Endothelial cell of umbilical vein (primary cell): ENCODE results near the gene SHPK. TPM values are rescaled to one million over a fixed set of nuclear protein-coding genes. Genes with fewer than 3 reads are reported as not detected.

Experiments used
- BruUV-seq: library from RNA; stranded (reverse); fragments of 400-500 nt; replicated peaks from 2 replicates; lab custom pipeline; 2021; lab: Mats Ljungman, UMichigan
- CTCF ChIA-PET: fragments of 300-600, 350-600 bp; sonication (Branson Sonifier 250); formaldehyde crosslinking; loops from one replicate; lab custom pipeline; 2021; ENCODE audit warnings: antibody characterized with exemption, inconsistent platforms; lab: Charles Lee
- POLR2A ChIA-PET: fragments of 300-600, 350-600 bp; sonication (Branson Sonifier 250); formaldehyde crosslinking; loops from one replicate; lab custom pipeline; 2021; ENCODE audit warnings: antibody characterized with exemption, inconsistent platforms; lab: Charles Lee
- DNase-seq: peaks from one replicate; pipeline ENCODE4 v3.0.0-alpha.2; 2011; ENCODE audit warnings: low read depth, low spot score
- FAIRE-seq: peaks from 2 replicates; lab custom pipeline; 2011; peaks lifted over from hg19 to GRCh38; lab: Jason Lieb, UNC
- H2AFZ ChIP-seq: 2 replicates; pipeline ENCODE4 v1.6.0; 2012; ENCODE audit warnings: low read depth, low read length, control low read depth, inconsistent platforms
- H3K27ac ChIP-seq: 2 replicates; pipeline ENCODE4 v1.5.1; 2011; ENCODE audit warnings: low read depth, mild to moderate bottlenecking, control low read depth, low read length, moderate library complexity; ENCODE audit not compliant: insufficient read depth
- H3K27me3 ChIP-seq, 2 experiments: 2 replicates each; pipeline versions ENCODE4 v1.6.0 to v1.6.1; 2011; ENCODE audit warnings: low read length in 2 of 2, mixed read lengths in 1 of 2; ENCODE audit not compliant: control insufficient read depth in 2 of 2, insufficient read depth in 2 of 2
- H3K36me3 ChIP-seq, 2 experiments: 2 replicates in 1 of 2; 3 replicates in 1 of 2; pipeline ENCODE4 v1.5.1; 2011; ENCODE audit warnings: low read length in 2 of 2, mild to moderate bottlenecking in 1 of 2, moderate library complexity in 1 of 2; ENCODE audit not compliant: control insufficient read depth in 2 of 2, insufficient read depth in 2 of 2; ENCODE audit errors: extremely low read depth in 1 of 2
- H3K4me1 ChIP-seq: 3 replicates; pipeline ENCODE4 v1.5.1; 2011; ENCODE audit warnings: mild to moderate bottlenecking, low read length; ENCODE audit not compliant: control insufficient read depth, insufficient read depth; ENCODE audit errors: extremely low read depth
- H3K4me2 ChIP-seq: 2 replicates; pipeline ENCODE4 v1.6.1; 2011; ENCODE audit warnings: low read length, control low read depth, mixed read lengths; ENCODE audit not compliant: insufficient read depth
- H3K4me3 ChIP-seq, 3 experiments: fragments of 200-600 bp in 1 of 3; sonication (generic), shearing (Covaris generic) in 1 of 3; replicated peaks in 1 of 3; 2 replicates each; pipeline ENCODE4 v1.5.1; 2011 to 2016; ENCODE audit warnings: control low read depth in 3 of 3, low read length in 3 of 3, mild to moderate bottlenecking in 2 of 3, inconsistent platforms in 1 of 3, low read depth in 1 of 3, moderate library complexity in 1 of 3; ENCODE audit not compliant: insufficient read depth in 1 of 3
- H3K79me2 ChIP-seq: 2 replicates; pipeline ENCODE4 v1.6.0; 2012; ENCODE audit warnings: low read length, inconsistent platforms; ENCODE audit not compliant: control insufficient read depth, insufficient read depth
- H3K9ac ChIP-seq: replicated peaks from 2 replicates; pipeline ENCODE3; 2011; ENCODE audit warnings: low read length, control low read depth; ENCODE audit not compliant: insufficient read depth; ENCODE audit errors: extremely low read depth
- H3K9me1 ChIP-seq: replicated peaks from 3 replicates; pipeline ENCODE4 v1.6.0; 2011; ENCODE audit warnings: mild to moderate bottlenecking, low read length; ENCODE audit not compliant: control insufficient read depth, insufficient read depth; ENCODE audit errors: extremely low read depth
- H3K9me3 ChIP-seq: replicated peaks from 2 replicates; pipeline ENCODE4 v1.5.1; 2012; ENCODE audit warnings: low read length, inconsistent platforms; ENCODE audit not compliant: control insufficient read depth, insufficient read depth
- H4K20me1 ChIP-seq: replicated peaks from 2 replicates; pipeline ENCODE3; 2011; ENCODE audit warnings: mild to moderate bottlenecking, low read length; ENCODE audit not compliant: control insufficient read depth, insufficient read depth; ENCODE audit errors: extremely low read depth
- EZH2 ChIP-seq: IDR thresholded peaks from 2 replicates; pipeline ENCODE4 v1.6.1; 2012; ENCODE audit warnings: borderline replicate concordance, low read depth, mild to moderate bottlenecking, moderate library complexity, low read length, inconsistent platforms; ENCODE audit not compliant: severe bottlenecking
- FOS ChIP-seq: IDR thresholded peaks from 2 replicates; pipeline ENCODE4 v1.6.1; 2011; ENCODE audit warnings: mild to moderate bottlenecking, low read length, moderate library complexity, borderline replicate concordance; ENCODE audit not compliant: insufficient read depth
- GATA2 ChIP-seq: IDR thresholded peaks from 2 replicates; pipeline ENCODE4 v1.7.0; 2011; ENCODE audit warnings: low read depth, mild to moderate bottlenecking, moderate library complexity, mixed read lengths, low read length; ENCODE audit not compliant: insufficient read length, insufficient read depth
- JUN ChIP-seq: IDR thresholded peaks from 2 replicates; pipeline ENCODE4 v1.6.1; 2011; ENCODE audit warnings: borderline replicate concordance, low read depth; ENCODE audit not compliant: insufficient read length, insufficient read depth
- MAX ChIP-seq: IDR thresholded peaks from 2 replicates; pipeline ENCODE4 v1.6.1; 2011; ENCODE audit not compliant: insufficient read depth, insufficient read length
- MYC ChIP-seq: IDR thresholded peaks from one replicate; pipeline ENCODE4 v1.6.1; 2011; ENCODE audit warnings: mild to moderate bottlenecking, low read depth, low read length
- POLR2A ChIP-seq: IDR thresholded peaks from 2 replicates; pipeline ENCODE4 v1.6.1; 2012; ENCODE audit warnings: low read depth, mild to moderate bottlenecking, control low read depth, low read length
- POLR2AphosphoS5 ChIP-seq: IDR thresholded peaks from 2 replicates; pipeline ENCODE4 v1.6.1; 2012; ENCODE audit warnings: low read depth, mild to moderate bottlenecking, control low read depth, low read length, moderate library complexity; ENCODE audit not compliant: insufficient read depth
- dilution Hi-C: fragments of 300-500 bp; cut with MboI; formaldehyde crosslinking; loops from one replicate; pipeline ENCODE4 v1.15.0; 2019; ENCODE audit warnings: low sequenced_read_pairs; ENCODE audit not compliant: extremely low pct_ligation_motif_present
- intact Hi-C: fragments of 100-400 bp; cut with micrococcal nuclease; formaldehyde crosslinking; loops from one replicate; pipeline ENCODE4 v1.10.0; 2022
- polyA plus RNA-seq, 4 experiments: library from polyadenylated mRNA; depleted of rRNA in 3 of 4; stranded (reverse) in 3 of 4; unstranded in 1 of 4; fragments of >200 nt; gene quantifications; 2 replicates each; pipeline versions ENCODE4 v1.2.1 to v1.2.3, GENCODE V29; 2011 to 2012; ENCODE audit warnings: missing spikeins in 1 of 4
- total RNA-seq: library from RNA; stranded (reverse); gene quantifications from 2 replicates; pipeline ENCODE4 v1.2.3, GENCODE V29; 2021

The SHPK gene
- total and polyA plus RNA-seq, 2 donors (not counting 3 experiments of a cell fraction or from before 2014, with no cell fraction given) = 15.4 to 15.9 TPM

GRCh38 chr17:3641014-3641413, 5.0 kb upstream of the SHPK start:
- BruUV-seq = no TSS peak
- H3K4me3 ChIP-seq = no peak overlapping the region
- peaks cover 6% of the 10 kb centered on the region for H3K79me2 ChIP-seq
- ChIA-PET CTCF (interaction anchor here (1.2 kb wide), 1 partner anchor 592 kb away, joined by 5 read pairs; no protein-coding TSS in a partner anchor), POLR2A (no interaction called here)
- intact Hi-C loops = no loop called here
- no peaks in the 10 kb centered on the region for H3K9me3 ChIP-seq
- H3K9me1 ChIP-seq = no peaks in the 10 kb centered on the region
- FAIRE-seq = no peak
- H3K36me3 ChIP-seq = peaks cover 0 to 7% of the 10 kb centered on the region in 2 experiments
- H3K4me1 ChIP-seq = peaks cover 10% of the 10 kb centered on the region
- DNase-seq = no peak
- H3K4me2 ChIP-seq = no peak overlapping the region
- H4K20me1 ChIP-seq = no peaks in the 10 kb centered on the region
- TF ChIP-seq JUN (no peak), GATA2 (no peak), EZH2 (no peak), POLR2A (no peak), MYC (no peak), FOS (no peak)
- no peak overlapping the region for H3K9ac ChIP-seq
- H3K27me3 ChIP-seq = no peaks in the 10 kb centered on the region
- no peak overlapping the region for H2AFZ ChIP-seq
- H3K27ac ChIP-seq = no peak overlapping the region
- dilution Hi-C loops = no loop called here

- Histone ChIP-seq H2AFZ (no peak overlapping the region), H3K4me3 (no peak overlapping the region), H3K4me2 (peak overlapping the region; percentile 8), H3K9ac (peak overlapping the region; percentile 28), H3K9me3 (no peaks in the 10 kb centered on the region), H3K9me1 (no peaks in the 10 kb centered on the region), H3K4me1 (peaks cover 12% of the 10 kb centered on the region), H4K20me1 (no peaks in the 10 kb centered on the region), H3K36me3 (peaks cover 0 to 5% of the 10 kb centered on the region in 2 experiments), H3K79me2 (peaks cover 11% of the 10 kb centered on the region), H3K27ac (peak overlapping the region; percentile 25), H3K27me3 (no peaks in the 10 kb centered on the region)
- intact Hi-C loops (no loop called here), dilution Hi-C loops (no loop called here)
- TF ChIP-seq POLR2AphosphoS5 (no peak), GATA2 (no peak), MAX (peak; percentile 7)
- ChIA-PET POLR2A (no interaction called here), CTCF (interaction anchor here (1.2 kb wide), 1 partner anchor 591 kb away, joined by 5 read pairs; no protein-coding TSS in a partner anchor)
- DNase-seq = peak; percentile 64
- BruUV-seq = no TSS peak
- peak; percentile 63 for FAIRE-seq
Measured at GRCh38 chr17:3639981-3640596, 4.0 kb upstream of the SHPK start.
